Measurements from ENCODE around the gene CDKN1A.
A peak's percentile ranks its signal among the peaks of the same experiment; 100 is the strongest.

The CDKN1A gene

DNA sequence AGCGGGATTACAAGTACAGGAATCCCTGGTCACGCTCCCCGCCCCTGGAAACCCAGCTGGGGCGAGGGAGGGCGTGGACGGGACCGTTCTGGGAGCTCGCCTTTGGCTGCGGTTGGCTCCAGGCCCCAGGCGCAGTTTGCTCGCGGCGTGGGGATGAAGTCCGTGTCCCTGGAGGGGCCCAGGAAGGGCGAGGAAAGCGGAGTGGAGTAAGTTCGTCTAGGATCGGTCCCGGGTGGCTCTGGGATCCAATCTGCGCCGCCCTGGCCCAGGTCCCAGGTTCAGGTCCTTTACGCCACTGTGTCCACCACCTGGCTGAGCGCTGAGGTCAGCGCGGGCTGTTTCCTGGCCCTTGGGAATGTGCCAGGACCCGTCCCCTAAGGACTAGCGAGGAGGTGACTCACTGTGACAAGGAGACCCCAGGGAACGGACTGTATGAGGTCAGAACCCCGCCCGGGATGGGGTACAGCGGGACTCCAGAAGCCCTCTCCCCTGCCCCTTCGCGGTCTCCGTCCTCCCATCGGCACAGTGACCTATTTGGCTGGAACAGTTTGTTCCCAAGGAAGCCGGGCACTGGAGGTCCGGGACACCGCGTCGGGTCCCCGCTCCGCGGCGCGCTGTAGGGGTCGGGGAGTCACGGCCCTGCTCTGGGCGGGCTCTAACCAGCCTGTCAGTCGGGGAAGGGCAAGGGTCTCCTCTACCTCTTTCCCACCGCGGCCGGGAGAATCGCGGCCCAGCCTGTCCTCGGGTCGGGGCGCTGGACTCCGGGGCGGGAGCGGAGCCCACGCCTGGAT, 724 bp downstream of the CDKN1A start:
- DNase-seq, result peak; percentile 72

DNA sequence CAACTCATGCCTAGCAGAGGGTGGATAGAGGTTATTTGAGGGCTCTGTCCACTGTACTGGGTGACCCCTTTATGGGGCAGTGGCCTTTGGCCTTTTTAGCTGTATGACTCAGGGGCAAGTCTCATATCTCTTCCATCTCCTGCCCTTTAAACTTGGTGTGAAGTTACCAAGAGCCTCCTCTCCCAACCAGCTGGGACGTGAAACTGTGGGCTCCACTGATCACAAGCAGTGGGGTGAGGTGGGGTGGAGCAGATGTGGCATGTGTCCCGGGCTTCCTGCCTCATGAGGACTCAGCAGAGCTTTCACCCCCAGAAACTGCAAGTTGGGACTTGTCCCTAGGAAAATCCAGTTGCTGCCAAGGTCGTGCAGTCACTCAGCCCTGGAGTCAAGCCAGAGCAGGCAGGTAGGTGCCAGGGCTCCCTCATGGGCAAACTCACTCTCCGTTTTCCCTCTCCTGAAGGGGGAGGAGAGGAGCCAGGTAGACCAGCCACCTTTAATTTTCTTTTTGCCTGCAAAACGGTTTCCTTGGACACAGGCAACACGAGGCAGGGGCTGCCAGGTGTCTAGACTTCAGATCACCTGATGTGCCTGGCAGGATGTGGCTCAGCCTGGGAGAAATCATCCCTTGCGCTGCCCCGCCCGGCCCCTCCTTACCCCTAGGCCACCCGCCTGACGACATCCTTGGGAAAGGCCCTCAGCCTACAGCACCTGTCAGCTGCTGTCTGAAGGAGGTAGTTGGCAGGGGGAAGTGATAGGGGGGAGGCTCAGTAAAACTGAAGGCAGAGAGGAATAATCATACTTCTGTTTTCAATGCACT, 4.0 kb downstream of the CDKN1A start:
- peak; percentile 91 for DNase-seq

DNA sequence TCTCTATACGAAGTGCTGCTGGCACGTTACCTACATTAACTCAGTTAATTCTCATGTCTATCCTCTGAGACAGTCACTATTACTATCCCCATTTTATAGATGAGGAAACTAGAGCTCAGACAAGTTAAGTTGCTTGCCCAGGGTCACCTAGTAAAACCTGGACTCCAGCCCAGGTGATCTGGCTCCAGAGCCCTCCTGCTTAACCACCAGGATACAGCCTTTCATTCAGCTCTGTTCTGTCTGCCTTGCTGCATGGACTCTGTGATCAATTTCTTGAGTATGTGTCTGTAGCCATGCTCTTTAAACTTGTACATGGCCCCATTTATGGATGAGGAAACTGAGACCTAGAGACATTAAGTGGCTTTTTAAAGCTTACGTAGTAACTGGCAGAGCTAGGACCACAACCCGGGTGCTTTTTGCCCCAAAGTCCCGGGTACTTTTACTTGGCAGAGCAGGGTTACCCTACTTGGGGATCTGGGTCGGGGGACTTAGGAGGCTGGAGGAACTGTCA, 4.7 kb downstream of the CDKN1A start:
- peak; percentile 47 for DNase-seq

DNA sequence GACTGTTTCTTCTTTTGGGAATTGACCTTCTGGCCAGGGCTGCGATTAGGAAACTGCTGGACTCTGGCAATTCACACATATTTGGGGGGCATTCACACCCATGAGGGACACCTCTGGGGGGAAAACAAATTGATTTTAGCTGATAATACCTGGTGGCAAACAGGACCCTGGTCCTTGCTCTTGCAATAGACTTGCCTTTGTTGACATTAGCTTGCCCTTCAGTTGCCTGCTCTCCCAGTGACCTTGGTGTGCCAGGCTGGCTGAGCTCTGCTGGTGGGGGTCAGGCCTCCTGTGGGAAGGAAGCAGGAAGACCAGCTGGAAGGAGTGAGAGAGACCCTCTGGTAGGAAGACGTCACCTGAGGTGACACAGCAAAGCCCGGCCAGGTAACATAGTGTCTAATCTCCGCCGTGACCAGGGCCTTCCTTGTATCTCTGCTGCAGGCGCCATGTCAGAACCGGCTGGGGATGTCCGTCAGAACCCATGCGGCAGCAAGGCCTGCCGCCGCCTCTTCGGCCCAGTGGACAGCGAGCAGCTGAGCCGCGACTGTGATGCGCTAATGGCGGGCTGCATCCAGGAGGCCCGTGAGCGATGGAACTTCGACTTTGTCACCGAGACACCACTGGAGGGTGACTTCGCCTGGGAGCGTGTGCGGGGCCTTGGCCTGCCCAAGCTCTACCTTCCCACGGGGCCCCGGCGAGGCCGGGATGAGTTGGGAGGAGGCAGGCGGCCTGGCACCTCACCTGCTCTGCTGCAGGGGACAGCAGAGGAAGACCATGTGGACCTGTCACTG, 5.3 kb downstream of the CDKN1A start:
- DNase-seq, result peak; percentile 57

DNA sequence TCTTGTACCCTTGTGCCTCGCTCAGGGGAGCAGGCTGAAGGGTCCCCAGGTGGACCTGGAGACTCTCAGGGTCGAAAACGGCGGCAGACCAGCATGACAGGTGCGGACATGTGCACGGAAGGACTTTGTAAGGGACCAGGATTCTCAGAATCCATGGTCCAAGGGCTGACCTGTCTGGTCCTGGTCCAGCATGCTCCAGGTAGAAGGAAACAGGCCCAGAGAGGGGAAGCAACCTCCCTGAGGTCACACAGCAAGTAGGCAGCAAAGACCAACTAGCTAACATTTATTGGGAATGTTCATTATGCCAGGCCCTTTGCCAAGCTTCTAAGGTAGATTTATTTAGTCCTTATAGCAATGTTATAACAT, 5.9 kb downstream of the CDKN1A start:
- DNase-seq, result no peak

DNA sequence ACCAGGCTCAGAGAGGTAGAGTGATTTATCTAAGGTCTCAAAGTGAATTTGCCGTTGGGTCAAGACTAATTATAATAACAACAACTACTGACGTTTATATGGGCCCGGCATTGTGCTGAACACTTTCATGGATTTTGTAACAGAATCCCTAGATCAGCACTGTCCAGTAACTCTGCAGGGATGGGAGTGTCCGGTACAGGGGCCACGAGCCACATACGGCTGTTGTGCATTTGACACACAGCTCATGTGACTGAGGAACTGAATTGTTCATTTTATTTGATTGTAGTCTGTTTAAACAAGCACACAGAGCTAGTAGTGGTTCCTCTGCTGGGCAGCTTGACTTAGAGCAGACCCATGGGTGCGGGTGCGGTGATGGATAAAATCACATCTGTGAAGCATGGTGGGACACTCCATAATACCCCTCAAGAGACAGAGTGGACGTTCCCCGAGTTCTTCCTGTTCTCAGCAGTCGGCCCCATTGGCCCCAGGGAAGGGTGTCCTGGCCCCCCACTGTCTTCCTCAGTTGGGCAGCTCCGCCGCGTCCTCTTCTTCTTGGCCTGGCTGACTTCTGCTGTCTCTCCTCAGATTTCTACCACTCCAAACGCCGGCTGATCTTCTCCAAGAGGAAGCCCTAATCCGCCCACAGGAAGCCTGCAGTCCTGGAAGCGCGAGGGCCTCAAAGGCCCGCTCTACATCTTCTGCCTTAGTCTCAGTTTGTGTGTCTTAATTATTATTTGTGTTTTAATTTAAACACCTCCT, 6.8 kb downstream of the CDKN1A start:
- DNase-seq, result peak; percentile 53

DNA sequence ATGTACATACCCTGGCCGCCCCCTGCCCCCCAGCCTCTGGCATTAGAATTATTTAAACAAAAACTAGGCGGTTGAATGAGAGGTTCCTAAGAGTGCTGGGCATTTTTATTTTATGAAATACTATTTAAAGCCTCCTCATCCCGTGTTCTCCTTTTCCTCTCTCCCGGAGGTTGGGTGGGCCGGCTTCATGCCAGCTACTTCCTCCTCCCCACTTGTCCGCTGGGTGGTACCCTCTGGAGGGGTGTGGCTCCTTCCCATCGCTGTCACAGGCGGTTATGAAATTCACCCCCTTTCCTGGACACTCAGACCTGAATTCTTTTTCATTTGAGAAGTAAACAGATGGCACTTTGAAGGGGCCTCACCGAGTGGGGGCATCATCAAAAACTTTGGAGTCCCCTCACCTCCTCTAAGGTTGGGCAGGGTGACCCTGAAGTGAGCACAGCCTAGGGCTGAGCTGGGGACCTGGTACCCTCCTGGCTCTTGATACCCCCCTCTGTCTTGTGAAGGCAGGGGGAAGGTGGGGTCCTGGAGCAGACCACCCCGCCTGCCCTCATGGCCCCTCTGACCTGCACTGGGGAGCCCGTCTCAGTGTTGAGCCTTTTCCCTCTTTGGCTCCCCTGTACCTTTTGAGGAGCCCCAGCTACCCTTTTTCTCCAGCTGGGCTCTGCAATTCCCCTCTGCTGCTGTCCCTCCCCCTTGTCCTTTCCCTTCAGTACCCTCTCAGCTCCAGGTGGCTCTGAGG, 7.6 kb downstream of the CDKN1A start:
- DNase-seq, result peak; percentile 61

DNA sequence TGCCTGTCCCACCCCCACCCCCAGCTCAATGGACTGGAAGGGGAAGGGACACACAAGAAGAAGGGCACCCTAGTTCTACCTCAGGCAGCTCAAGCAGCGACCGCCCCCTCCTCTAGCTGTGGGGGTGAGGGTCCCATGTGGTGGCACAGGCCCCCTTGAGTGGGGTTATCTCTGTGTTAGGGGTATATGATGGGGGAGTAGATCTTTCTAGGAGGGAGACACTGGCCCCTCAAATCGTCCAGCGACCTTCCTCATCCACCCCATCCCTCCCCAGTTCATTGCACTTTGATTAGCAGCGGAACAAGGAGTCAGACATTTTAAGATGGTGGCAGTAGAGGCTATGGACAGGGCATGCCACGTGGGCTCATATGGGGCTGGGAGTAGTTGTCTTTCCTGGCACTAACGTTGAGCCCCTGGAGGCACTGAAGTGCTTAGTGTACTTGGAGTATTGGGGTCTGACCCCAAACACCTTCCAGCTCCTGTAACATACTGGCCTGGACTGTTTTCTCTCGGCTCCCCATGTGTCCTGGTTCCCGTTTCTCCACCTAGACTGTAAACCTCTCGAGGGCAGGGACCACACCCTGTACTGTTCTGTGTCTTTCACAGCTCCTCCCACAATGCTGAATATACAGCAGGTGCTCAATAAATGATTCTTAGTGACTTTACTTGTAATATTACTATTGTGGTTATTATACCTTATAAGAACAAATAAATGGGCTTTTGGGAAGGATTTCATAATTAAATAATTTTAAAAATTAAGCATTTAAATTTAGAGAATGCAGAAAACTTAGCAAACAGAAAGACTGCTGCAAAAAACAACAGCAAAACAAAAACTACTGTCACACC, 8.4 kb downstream of the CDKN1A start:
- DNase-seq, result peak; percentile 21

DNA sequence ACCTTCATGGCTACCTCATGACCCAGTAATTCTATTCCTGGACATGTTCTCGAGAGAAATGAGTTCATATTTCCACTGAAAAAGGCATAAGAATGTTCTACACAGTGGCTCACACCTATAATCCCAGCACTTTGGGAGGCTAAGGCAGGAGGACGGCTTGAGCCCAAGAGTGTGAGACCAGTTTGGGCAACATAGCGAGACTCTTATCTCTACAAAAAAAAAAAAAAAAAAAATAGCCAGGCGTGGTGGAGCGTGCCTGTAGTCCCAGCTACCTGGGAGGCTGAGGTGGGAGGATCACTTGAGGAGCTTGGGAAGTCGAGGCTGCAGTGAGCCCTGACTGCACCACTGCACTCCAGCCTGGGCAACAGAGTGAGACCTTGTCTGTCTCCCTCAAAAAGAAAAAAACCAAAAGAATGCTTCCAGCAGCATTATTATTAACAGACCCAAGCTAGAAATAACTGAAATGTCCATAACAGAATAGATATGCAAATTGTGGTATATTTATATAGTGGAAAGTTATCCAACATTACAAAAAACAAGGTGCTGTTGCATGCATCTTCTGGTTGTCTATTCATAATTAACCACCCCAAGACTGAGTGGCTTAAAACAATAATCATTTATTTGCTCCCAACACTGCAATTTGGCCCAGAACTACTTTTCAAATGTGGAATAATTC, 9.7 kb downstream of the CDKN1A start:
- peak; percentile 6 for DNase-seq

DNA sequence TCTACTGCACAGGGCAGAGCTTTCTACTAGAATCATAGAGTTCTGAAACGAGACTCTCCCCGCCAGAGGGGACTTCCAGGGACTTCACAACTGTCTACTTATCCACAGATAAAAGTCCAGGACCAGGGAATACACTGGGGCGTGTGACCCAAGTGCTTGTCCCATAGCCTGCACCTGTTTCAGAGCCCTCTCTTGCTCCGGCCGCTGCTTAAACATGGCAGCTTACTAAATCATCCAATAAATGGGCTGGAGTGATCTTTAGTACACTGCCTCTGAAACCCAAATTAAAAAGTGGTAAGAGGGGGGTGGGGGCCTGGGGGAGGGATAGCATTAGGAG, 10.2 kb downstream of the CDKN1A start:
- peak; percentile 41 for DNase-seq

DNA sequence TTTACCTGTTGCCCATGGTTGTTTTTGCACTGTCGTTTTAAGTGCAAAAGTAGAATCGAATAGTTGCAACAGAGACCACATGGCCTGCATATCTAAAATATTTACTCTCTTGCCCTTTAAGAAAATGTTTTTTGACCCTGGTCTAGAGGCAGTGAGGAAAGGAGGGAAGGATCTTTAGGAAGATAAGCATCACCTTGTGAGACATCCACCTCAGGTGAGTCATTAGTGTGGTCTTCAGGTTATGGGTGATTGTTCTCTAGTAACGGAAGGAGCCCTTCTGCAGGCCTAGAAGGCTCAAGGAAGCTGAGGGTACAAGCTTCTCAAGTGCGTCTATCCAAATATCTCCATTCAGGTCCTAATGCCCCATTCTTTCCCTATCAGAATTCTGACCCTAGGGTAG, 12.5 kb downstream of the CDKN1A start:
- DNase-seq, result peak; percentile 24

DNA sequence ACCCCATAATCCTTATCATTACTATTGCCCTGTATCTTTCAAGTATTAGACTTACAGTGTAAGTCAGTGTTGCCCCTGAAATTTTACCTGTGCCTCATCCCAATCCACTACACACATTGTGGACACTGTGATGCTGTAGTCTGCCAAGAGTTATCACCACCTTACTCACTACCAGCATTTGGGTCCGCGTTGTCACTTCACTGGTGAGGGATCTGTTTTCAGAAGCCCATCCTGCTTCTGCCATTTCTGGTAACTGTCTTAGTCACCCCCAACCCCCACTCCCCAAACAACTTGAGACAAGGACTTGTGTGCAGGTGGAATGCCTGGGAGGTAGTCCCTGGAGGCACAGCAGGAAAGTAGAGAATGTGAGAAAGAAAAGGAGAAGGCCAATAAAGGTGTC, 13.1 kb downstream of the CDKN1A start:
- peak; percentile 60 for DNase-seq

DNA sequence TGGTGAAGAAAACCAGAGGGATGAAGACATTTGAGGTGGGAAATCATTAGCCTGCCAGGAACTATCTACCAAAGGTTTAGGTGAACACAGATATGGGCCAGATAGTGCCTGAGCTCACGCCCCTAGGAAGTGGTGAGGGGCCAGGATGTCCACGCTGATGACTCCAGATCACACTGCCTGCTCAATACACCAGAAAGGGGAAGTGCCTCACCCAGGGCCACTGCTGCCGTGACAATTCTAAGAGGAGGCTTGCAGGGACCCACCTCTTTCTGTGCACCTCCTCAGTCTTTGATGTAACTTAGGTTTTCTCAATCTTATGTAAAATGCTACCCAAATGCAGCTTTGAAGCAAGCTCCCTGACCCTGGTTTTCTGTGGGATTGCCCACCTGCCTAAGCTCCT, 13.7 kb downstream of the CDKN1A start:
- DNase-seq, result peak; percentile 72

DNA sequence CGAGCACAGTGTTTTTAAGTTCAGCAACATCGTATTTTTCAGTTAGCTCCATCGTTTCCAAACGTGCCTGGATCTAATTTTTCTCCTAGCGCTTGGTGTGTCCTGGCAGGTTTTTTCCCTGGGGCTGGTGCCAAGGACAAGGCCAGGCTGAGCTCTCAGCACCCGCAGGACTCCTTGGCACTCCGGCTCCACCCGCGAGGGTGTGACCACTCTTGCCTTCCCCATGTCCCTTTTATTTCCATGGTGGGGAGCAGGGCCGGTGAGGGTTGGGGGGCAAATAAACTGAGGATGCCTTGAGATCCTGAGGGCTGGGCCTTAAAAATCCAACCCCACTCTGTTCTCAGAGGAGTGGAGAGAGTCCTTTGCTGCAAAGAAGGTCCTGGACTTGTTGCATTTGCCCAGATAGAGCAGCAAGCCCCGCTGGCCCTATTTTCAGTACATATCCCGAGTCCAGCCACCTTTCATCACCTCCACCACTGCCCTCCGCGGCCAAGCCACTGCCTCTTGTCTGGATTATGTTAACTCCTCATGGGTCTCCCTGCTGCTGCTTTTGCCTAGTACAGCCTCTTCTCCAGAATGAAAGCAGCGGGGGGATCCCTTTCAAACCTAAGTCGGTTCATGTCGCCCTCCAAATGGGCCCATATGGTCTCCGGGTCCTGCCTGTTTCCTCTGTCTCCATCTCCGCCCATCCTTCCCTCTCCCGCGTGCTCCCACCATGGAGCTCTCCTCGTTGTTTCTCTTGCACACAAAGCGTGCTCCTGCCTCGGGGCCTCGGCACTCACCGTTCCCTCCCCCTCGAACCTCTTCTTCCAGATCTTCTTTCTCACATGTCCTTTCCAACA, 14.6 kb downstream of the CDKN1A start:
- DNase-seq, result peak; percentile 43

DNA sequence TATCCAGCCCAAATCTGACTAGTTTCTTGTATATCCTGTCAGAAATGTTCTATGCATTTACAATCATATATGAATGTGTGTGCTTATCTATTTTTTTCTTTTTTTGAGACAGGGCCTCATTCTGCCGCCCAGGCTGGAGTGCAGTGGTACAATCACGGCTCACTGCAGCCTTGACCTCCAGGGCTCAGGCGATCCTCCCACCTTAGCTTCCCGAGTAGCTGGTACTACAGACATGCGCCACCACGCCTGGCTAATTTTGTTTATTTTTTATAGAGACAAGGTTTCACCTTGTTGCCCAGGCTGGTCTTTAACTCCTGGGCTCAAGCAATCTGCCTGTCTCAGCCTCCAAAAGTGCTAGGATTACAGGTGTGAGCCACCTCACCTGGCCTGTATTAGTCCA, 16.1 kb downstream of the CDKN1A start:
- DNase-seq, result peak; percentile 17

DNA sequence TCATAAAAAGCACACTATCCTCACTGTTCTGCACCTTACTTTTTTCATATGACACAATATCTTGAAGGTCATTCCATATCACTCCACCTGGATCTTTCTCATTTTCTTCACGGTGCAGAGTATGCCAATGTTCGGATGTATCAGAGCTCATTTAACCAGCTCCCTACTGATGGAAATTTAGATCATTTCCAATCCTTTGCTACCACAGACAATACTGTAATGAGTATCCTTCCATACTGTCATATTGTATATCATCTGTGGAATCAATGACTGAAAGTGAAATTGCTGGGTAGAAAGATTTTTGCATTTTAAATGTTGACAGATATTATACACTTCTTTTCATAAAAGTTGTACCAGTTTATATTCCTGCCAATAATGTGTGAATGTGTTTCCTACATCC, 16.9 kb downstream of the CDKN1A start:
- DNase-seq, result no peak

DNA sequence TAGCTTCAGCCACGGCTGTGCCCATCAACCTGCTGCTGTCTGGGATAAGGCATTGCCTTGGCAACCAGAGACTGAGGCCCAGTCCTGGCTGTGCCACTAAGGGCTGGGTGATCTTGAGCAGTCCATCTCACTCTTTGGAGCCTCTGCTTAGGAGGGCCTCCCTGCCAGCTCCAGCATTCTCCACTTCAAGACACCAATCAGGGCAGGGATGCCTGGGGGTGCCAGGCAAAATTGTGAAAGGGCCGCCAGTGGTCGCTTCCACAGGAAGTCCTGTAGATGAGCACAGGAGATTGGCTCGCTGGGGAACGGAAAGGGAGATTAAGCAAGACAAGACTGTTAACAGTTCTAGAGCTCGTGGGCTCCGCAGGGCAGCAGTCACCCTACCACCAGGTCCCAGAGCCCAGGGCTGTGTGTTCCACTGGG, 19.0 kb downstream of the CDKN1A start, which contains the start of gene RAB44:
Gene RAB44 (plus strand): TSS at position 346 of the 423 bp plus-strand sequence. CDS start 6,410 bp downstream, outside the sequence.
- peak; percentile 59 for DNase-seq

DNA sequence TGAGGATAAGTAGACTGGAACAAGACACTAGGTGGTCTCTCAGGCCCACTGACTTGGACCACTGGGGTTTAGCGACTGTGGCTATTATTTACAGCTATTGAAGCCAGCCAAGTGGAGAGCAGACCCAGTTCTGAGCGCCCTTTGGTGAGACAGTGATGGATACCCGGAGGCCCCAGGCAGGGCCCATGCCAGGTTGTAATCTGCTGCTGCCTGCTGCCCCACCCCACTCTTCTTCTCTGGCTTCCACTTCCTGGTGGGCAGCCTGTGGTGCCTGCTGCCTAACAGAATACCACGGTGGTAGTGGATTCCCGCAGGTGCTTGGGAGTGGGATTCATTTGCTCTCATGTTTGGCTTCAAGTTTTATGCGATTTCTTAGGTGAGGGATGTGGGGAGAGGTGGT, 19.7 kb downstream of the CDKN1A start:
- DNase-seq, result peak; percentile 39

DNA sequence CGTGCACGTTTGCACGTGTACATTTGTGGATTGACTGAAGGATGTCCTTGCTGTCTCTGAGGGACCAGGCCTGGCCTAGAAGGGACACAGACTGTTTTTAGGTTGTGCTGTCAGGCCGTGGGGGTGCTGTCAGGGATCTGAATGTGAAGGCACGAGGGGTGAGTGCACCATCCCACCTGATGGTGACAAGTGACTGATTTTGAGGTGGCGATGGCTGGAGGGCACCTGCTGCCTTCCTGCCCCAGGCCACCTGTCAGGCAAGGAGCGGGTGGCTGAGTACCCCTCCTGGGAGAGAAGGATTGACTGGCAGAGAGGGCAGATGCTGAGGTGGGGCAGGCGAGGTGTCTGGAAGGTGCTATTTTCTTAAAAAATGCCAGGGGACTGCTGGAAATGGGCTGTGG, 20.4 kb downstream of the CDKN1A start:
- DNase-seq, result peak; percentile 58
